SU-DHL-6 (cell line): Measurements from ENCODE around the gene RUVBL2.

ENCODE experiments used
- H2AFZ ChIP-seq: fragments of 200-600 bp; sonication (generic); 2 replicates; pipeline ENCODE4 v1.6.1; 2014; ENCODE audit warnings: low read depth, mild to moderate bottlenecking, moderate library complexity, mixed read lengths, antibody characterized with exemption, low read length; ENCODE audit not compliant: severe bottlenecking
- H3F3A ChIP-seq: fragments of 200-600 bp; shearing (Covaris generic); 2 replicates; pipeline ENCODE4 v1.6.0; 2016; ENCODE audit warnings: antibody characterized with exemption, mild to moderate bottlenecking; ENCODE audit not compliant: insufficient read depth
- H3K27ac ChIP-seq: fragments of 200-600 bp; sonication (generic); 2 replicates; pipeline ENCODE4 v1.5.1; 2016; ENCODE audit warnings: low read depth, mild to moderate bottlenecking, low read length, moderate library complexity, mixed read lengths
- H3K27me3 ChIP-seq: fragments of 200-600 bp; sonication (generic), shearing (Covaris generic); 2 replicates; pipeline ENCODE4 v1.6.0; 2014; ENCODE audit warnings: mild to moderate bottlenecking, low read length
- H3K36me3 ChIP-seq: fragments of 200-600 bp; sonication (generic); 2 replicates; pipeline ENCODE4 v1.6.1; 2014; ENCODE audit warnings: mild to moderate bottlenecking, low read length, mixed read lengths
- H3K4me2 ChIP-seq: fragments of 300-600, 200-600 bp; shearing (Covaris generic), sonication (generic); 2 replicates; pipeline ENCODE4 v1.6.0; 2014; ENCODE audit warnings: low read length, low read depth, mild to moderate bottlenecking; ENCODE audit not compliant: poor library complexity, severe bottlenecking
- H3K4me3 ChIP-seq: fragments of 200-600 bp; sonication (generic); 2 replicates; pipeline ENCODE4 v1.5.1; 2014; ENCODE audit warnings: antibody characterized with exemption, low read length, mild to moderate bottlenecking, mixed read lengths; ENCODE audit not compliant: insufficient read depth, poor library complexity, severe bottlenecking
- H3K79me2 ChIP-seq: fragments of 200-600 bp; sonication (generic); 2 replicates; pipeline ENCODE4 v1.6.1; 2014; ENCODE audit warnings: mild to moderate bottlenecking, low read length, moderate library complexity; ENCODE audit not compliant: insufficient read depth
- H3K9ac ChIP-seq: fragments of 200-600 bp; sonication (generic); 2 replicates; pipeline ENCODE4 v1.7.0; 2014; ENCODE audit warnings: mild to moderate bottlenecking, low read length
- H3K9me2 ChIP-seq: fragments of 200-600 bp; sonication (generic); replicated peaks from 2 replicates; pipeline ENCODE4 v1.6.1; 2014; ENCODE audit warnings: low read length; ENCODE audit not compliant: insufficient read depth
- H3K9me3 ChIP-seq: fragments of 200-600 bp; sonication (generic); 2 replicates; pipeline ENCODE4 v1.6.1; 2014; ENCODE audit warnings: low read length, mixed read lengths; ENCODE audit not compliant: insufficient read depth
- H4K20me1 ChIP-seq: fragments of 200-600 bp; sonication (generic); 2 replicates; pipeline ENCODE4 v1.6.1; 2014; ENCODE audit warnings: low read depth, mild to moderate bottlenecking, antibody characterized with exemption, low read length, moderate library complexity, mixed read lengths
- EZH2phosphoT487 ChIP-seq: fragments of 200-600 bp; sonication (generic), shearing (Covaris generic); conservative IDR thresholded peaks from 2 replicates; pipeline ENCODE4 v1.6.1; 2018; ENCODE audit warnings: mild to moderate bottlenecking, antibody characterized with exemption, low read length, moderate library complexity, mixed read lengths
- TF ChIP-seq, protein P1 (sequence below): fragments of 200-600 bp; sonication (generic); IDR thresholded peaks from one replicate; pipeline ENCODE4 v1.5.1; 2017; ENCODE audit warnings: antibody characterized with exemption, mild to moderate bottlenecking, low read length, moderate library complexity; ENCODE audit not compliant: insufficient read depth, poor library complexity, severe bottlenecking

The RUVBL2 gene

DNA sequence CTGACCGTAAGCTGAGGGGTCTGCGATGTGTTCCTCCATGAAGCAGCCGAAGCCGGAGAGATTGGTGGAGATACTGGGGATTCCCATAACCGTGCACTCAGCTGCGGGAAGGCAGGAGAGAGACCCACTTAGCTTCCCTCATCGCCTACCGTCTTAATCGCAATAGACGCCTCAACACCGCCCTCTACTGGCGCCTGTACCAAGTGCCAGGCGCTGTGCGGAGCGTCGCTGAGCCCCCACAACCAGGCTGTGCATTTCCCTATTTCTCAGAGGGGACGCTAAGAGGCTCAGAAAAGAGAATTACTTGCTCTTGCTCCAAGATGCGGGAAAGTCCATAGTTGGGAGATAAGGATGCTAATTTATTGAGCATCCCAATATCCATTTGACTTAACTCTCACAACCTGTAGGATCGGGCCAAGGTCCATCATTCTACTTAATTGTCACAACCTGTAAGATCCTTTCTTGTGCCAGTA is 22.7 kb upstream of the RUVBL2 start:
- Histone ChIP-seq H3K36me3 (no peaks in the 10 kb centered on the region), H4K20me1 (no peaks in the 10 kb centered on the region), H3K27me3 (no peaks in the 10 kb centered on the region), H3K4me2 (peak overlapping the region; percentile 36), H3F3A (peaks cover 24% of the 10 kb centered on the region), H3K9me2 (no peaks in the 10 kb centered on the region), H2AFZ (peak overlapping the region; percentile 87), H3K4me3 (no peak overlapping the region), H3K79me2 (peaks cover 6% of the 10 kb centered on the region; the same call in 1 of the 2 replicates), H3K9ac (no peak overlapping the region), H3K27ac (0 out of 2 replicates have a peak overlapping the region, but pooled peaks have one; percentile 21), H3K9me3 (no peaks in the 10 kb centered on the region)
- TF ChIP-seq, protein P1, sequence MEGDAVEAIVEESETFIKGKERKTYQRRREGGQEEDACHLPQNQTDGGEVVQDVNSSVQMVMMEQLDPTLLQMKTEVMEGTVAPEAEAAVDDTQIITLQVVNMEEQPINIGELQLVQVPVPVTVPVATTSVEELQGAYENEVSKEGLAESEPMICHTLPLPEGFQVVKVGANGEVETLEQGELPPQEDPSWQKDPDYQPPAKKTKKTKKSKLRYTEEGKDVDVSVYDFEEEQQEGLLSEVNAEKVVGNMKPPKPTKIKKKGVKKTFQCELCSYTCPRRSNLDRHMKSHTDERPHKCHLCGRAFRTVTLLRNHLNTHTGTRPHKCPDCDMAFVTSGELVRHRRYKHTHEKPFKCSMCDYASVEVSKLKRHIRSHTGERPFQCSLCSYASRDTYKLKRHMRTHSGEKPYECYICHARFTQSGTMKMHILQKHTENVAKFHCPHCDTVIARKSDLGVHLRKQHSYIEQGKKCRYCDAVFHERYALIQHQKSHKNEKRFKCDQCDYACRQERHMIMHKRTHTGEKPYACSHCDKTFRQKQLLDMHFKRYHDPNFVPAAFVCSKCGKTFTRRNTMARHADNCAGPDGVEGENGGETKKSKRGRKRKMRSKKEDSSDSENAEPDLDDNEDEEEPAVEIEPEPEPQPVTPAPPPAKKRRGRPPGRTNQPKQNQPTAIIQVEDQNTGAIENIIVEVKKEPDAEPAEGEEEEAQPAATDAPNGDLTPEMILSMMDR, result peak; percentile 95
- no peak for TF ChIP-seq EZH2phosphoT487

DNA sequence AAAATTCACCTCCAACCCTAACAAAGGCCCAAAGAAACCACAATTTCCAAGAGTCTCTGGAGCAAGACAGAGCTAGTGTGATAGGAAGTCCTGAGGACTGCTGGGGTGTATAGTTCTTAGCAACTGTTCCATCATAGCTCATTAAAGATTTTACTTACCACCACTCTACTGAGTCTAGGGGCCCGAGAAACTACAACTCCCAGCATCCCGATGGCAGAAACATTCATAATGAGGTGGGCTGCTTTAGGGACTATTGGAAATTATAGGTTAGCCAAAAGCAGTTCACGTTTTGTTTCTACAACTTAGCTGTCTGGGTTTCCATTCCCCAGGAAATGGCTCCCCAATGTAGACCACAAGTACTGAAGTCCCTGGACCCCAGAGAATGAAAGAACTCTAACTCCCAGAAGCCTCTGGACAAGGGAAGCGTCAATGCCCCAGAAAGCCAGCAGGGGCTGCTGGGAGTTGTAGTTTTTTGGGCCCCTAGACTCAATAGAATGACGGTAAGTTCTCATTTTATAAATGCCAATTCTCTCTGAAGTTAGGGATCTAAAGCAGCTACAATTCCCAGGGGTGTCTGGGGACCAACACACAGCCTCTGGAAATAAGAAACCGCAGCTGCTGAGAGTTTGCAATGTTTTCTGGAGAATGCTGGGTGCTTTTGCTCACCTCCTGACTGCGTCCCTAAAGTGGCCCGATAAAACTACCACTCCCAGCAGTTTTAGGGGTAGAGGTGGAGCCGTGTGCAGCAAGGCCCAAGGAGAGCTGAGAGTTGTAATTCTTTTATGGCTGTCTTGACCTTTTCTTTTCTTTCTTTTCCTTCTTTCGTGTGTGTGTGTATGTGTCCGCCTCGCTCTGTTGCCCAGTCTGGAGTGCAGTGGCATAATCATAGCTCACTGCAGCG is 17.5 kb upstream of the RUVBL2 start:
- no peaks in the 10 kb centered on the region for H3K9me3 ChIP-seq
- H3K4me2 ChIP-seq, result no peak overlapping the region
- no peaks in the 10 kb centered on the region for H3K79me2 ChIP-seq
- peaks cover 2% of the 10 kb centered on the region; the same call in 1 of the 2 replicates for H3F3A ChIP-seq
- TF ChIP-seq EZH2phosphoT487, result no peak
- TF ChIP-seq, protein P1, result no peak
- no peak overlapping the region for H3K4me3 ChIP-seq
- H4K20me1 ChIP-seq, result no peaks in the 10 kb centered on the region
- H3K27ac ChIP-seq, result no peak overlapping the region
- H3K9me2 ChIP-seq, result no peaks in the 10 kb centered on the region
- no peaks in the 10 kb centered on the region for H3K27me3 ChIP-seq
- no peaks in the 10 kb centered on the region for H3K36me3 ChIP-seq
- H2AFZ ChIP-seq, result peak overlapping the region; percentile 67
- no peak overlapping the region for H3K9ac ChIP-seq

DNA sequence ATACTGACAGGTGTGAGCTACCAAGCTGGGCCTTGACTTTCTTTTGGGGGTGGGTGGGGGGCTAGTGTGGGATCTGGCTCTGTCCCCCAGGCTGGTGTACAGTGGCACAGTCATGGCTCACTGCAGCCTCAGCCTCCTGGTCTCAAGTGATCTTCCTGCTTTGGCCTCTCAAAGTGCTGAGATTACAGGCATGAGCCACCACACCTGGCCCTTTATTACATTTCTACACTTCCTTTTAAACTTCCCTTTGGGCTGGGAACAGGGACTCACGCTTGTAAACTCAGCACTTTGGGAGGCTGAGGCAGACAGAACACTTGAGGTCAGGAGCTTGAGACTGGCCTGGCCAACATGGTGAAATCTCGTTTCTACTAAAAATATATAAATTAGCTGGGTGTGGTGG is 16.6 kb upstream of the RUVBL2 start:
- H3K4me3 ChIP-seq, result no peak overlapping the region
- H3K79me2 ChIP-seq, result no peaks in the 10 kb centered on the region
- no peaks in the 10 kb centered on the region for H3F3A ChIP-seq
- H3K27ac ChIP-seq, result no peak overlapping the region
- no peaks in the 10 kb centered on the region for H3K36me3 ChIP-seq
- H3K4me2 ChIP-seq, result no peak overlapping the region
- no peak overlapping the region for H3K9ac ChIP-seq
- no peaks in the 10 kb centered on the region for H3K9me2 ChIP-seq
- no peak for TF ChIP-seq EZH2phosphoT487
- TF ChIP-seq, protein P1, result no peak
- H3K27me3 ChIP-seq, result no peaks in the 10 kb centered on the region
- H2AFZ ChIP-seq, result no peak overlapping the region
- H3K9me3 ChIP-seq, result no peaks in the 10 kb centered on the region
- no peaks in the 10 kb centered on the region for H4K20me1 ChIP-seq
